Suppressor macrophage (primary cell): Measurements from ENCODE around the gene ARAP2.
A peak's percentile ranks its signal among the peaks of the same experiment; 100 is the strongest.

ENCODE experiments used
- DNase-seq, 4 experiments: peaks; one replicate each; pipeline ENCODE4 v3.0.0-alpha.2; 2020 to 2022

Gene ARAP2

DNA sequence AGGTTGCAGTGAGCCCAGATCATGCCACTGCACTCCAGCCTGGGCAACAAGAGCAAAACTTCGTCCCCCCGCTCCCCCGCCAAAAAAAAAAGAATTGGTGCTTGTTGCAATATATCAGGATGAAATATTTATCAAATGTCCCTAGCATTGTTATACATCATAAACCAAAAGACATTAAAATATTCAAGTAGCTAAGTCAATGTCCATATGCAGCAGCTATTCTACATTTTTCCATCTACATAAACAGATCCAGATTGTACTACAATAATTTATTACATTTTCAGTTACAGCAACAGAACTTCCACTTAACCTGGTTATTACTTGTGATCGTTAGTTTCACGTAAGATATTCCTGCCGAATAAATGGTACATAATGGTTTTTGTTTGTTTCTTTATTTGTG, 64.1 kb downstream of the ARAP2 start:
- DNase-seq, result no peak

- no peak for DNase-seq
Observed at GRCh38 chr4:36178484-36178883, 65.8 kb downstream of the ARAP2 start.

DNA sequence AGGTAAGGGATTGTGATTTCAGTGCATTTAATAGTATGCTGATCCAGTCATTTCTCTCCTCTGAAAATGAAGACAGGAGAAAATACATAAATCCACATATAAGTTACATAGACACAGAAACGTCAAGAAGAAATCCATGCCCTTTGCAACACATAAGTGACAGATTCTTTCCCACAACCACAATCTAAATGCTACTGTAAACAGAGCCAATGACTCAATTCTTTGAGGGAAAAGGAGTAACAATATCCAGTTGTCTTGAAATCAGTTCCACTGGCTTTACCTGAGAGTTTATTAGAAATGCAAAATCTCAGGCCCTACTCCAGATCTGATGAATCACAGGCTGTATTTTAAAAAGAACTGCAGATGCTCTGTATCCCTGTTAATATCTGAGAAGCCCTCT, 66.4 kb downstream of the ARAP2 start:
- no peak for DNase-seq

GRCh38 chr4:36174570-36174969, 69.7 kb downstream of the ARAP2 start:
- no peak for DNase-seq

- DNase-seq, result no peak
Observed at GRCh38 chr4:36173905-36174304, 70.4 kb downstream of the ARAP2 start.

DNA sequence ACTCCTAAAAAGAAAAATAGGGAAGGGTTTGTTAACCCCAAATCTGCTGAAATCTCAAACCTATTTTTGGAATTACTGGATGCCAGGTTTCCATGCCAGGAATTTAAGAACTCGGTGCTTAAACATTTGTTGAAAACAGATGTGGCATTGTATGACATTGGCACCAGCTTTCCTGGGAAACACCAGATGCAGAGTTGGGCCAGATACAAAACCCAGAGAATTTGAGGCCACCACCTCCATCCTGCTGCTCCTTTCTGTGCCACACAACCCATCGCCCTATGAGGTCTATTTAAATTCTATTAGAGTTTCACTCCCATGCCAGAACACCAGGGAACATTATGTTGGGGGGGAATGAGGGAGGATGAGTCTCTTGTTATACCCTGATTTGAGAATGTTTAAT, 71.7 kb downstream of the ARAP2 start:
- no peak for DNase-seq

- no peak for DNase-seq
Observed at GRCh38 chr4:36168127-36168878, 76.0 kb downstream of the ARAP2 start.

- no peak for DNase-seq
Observed at GRCh38 chr4:36165631-36166005, 78.7 kb downstream of the ARAP2 start.

DNA sequence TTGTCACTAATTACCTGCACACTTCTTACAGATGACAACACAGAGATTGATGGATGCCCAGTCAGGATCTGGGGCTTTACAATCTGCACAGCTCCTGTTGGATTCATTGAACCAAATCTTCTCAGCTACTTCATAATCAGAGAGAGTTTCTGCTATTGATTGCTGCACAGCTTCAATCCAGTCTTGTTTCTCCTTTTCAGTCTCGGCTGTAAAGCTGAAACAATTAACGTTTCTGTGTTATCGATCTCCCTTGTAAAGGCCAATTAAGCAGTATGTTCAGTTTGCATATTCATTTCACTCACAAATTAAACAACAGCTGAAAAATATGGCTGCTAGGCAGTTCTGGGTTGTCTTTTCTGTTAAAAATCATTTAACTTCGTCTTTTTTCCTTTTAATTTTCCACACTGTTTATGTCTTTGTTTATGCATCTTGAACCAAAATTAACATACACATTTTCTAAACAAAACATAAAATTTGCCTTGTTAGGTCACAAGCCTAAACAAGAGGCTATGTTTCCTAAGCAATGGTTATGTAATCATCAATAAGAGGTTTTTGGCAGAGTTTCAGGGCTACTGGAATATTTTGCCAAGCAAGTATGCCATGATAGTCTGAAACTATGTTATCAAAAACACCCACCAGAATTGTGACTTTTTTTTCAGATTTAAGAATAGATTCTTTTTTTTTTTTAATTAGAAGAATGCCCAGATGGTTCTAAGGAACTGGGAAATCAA, 79.2 kb downstream of the ARAP2 start:
- DNase-seq, result no peak

GRCh38 chr4:36163198-36163597, 81.1 kb downstream of the ARAP2 start:
- no peak for DNase-seq

DNA sequence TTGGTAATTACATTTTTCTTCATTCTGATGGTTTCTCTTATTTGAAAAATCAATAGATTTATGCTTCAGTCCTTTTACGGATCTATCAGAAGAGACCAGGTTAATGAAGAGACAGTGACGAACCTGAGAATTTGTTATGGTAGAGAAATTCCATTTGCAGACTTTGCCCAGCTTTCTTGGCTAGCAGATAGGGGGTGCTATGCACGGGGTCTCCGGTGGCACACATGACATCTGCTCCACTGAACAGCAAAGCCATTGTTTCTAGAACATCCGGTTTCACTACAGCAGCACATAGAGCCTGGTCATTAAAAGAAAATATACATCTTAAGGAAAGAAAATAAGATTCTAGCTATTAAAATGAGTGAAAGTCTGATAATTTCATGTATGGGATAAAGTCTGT, 85.1 kb downstream of the ARAP2 start:
- no peak for DNase-seq

DNA sequence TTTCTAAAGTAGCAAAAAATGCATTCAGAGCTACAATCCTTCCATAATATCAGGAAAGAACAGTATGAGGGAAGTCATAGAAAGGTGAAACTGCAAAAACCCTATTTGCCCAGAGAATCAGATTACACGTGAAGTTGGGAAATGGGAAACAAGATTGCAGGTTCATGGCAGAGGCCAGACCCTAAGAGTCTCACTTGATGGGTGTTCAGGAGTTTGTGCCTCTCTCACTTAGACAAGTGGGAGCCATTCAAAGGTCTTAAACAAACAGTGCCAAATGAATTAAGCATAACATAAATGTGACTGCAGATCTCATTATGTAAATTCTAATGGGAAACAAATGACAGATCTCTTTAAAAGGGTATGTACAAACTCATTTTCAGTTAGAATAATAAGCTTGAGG, 91.6 kb downstream of the ARAP2 start:
- DNase-seq, result no peak

DNA sequence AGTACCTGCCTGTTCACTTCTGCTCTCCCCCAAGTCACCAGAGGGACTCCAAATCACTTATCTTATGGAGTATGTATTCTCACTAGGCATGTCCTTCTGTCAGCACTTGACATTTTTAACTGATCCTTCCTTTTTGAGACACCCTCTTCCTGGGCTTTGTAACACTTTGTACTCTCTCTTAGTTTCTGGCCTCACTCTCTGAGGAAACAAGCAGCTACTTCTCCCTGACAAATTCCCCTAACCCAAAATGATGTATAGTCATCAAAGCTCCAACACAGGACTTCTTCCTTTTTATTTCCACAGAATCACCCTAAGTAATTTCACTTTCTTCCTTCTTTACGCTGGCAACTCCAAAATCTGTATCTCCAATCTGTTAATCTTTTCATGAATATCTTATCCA, 101.8 kb downstream of the ARAP2 start:
- peak in 3 of 4 experiments; percentile 11 to 54 (median 49) for DNase-seq

DNA sequence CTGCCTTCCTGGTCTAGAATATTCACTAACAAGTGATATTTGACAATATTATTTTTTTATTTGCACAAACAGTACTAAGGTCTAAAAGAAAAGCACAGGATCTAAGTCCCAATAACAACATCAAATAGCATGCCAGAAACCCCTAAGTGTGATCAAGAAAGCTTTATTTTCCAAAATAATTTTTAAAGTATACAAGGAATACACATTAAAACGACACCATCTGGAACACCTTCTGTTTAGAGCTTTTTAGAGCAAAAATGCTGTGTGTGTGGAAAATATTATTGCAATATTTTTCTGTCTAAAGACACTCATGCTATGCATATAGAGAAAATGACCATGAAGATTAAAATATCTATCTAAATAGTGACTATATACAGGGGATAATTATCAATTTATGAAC, 103.1 kb downstream of the ARAP2 start:
- DNase-seq, result no peak

DNA sequence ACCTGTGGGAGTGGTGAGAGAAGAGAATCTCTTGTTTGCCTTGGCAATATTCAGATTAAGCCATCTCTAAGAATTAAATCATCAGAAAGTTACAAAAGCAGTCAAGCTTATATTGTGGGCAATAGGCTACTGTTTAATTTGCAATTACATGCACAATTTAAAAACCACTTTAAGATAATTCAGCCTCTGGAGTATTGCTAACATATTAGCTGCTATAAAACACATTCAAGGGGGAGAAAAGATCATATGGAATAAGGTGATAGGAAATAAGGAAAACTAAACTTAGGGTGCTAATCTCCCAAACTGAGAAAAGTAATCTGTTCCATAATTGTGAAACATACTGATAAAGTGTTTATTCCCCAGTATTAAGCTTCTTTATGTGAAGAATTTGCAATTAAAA, 103.9 kb downstream of the ARAP2 start:
- no peak for DNase-seq

DNA sequence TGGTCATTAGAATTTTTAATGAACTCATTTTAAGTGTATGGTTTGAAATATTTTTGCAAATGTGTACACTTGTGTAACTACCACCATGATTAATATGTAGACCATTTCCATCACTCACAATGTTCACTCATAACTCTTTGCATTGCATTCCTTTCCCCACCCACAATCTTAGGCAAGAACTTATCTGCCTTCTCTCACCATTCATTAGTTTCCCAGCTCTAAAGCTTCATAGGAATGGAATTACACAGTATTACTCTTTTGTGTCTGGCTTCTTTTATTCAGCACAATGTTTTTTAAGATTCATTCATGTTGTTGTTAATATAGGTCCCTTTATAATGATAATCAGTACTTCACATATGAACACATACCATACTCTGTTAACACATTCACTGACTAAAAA, 106.1 kb downstream of the ARAP2 start:
- DNase-seq, result no peak

DNA sequence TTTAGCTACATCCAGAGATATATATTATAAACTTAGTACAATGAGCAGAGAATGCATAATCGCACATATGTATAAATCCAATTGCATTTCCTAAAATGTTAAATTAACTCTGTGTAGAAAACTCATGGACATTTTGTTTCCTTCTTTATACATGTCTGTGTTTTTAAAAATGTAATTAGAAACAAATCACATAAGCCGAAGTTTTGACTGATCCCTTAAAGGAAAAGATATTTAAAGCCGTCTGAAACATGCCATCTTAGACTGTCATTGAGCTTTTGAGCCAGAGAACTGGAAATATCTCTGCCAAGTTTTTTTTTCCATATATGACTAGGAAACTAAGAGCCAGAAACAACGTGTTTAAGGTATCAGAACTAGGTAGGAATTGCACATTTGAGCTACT, 107.0 kb downstream of the ARAP2 start:
- no peak for DNase-seq

GRCh38 chr4:36133658-36134057, 110.7 kb downstream of the ARAP2 start:
- DNase-seq, result peak; percentile 24 to 76 (median 58)

DNA sequence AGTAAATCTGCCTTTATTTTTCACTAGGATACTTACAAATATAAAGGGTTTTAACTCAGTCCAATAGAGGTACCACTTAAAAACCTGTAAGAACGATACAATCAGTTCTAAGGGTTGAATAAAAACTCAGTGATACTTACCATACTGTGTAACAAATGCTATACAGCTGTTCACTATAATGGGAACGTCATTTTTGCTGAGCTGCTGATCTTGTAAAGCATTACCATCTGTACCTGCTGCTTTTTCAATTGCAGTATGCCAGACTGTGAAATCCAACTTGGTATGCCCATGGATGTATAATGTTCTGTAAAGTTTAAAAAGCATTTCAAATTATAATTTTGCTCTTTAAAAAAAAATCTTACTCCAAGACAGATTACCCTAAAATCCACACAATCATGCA, 111.2 kb downstream of the ARAP2 start:
- DNase-seq, result no peak

DNA sequence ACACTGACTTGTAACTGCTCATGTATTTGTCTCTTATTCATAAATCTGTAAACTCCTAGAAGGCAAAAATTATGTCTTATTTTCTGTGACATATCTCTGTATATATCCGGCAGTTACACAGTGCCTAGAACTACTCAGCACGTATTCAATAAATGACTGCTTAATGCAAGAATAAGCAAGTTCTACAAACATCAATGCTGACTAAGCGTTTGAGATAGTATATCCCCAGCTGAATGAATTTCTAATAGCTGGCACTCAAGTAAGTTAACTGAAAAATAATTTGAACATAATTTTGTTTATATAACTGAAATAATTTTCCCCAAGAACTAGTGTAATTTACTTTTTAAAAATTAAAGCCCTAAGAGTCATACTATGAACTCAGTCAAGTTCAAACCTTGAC, 113.7 kb downstream of the ARAP2 start:
- DNase-seq, result no peak

DNA sequence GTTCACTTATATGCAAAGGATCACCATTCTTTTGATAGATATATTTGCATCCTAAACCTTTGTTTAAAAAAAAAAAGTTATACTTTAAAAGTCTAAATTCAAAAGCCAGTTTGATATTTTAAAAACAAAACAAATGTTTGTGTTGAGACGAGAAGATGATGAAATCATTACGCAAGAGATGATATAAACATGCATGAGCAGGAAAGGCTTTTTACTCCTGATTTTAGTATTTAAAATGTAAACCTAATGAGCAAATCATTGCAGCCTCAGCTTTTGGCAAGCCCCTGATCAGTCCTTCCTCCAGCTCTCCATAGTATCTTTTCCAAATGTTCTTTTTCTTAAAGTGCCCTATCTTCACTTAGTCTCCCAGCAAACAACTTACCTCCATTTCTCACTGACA, 115.6 kb downstream of the ARAP2 start:
- DNase-seq, result peak in 2 of 4 experiments; percentile 42 to 55

DNA sequence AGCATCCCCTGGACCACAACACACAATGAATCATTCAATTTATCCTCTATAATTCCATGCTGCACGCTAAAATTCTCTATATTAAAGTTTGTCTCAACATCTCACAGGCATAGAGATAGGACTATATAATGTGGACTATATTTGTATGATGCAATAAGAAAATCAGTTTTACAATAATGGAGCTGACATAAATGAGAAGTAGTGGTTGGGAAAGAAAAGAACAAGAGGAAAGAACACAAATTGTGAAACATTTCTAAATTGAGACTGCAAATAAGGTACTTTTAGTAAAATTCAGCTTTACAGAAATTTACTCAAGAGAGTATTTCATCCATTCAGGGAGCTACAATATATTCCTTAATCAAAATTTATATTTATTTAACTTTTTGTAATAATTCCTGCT, 120.4 kb downstream of the ARAP2 start:
- peak in 2 of 4 experiments; percentile 31 to 38 for DNase-seq

DNA sequence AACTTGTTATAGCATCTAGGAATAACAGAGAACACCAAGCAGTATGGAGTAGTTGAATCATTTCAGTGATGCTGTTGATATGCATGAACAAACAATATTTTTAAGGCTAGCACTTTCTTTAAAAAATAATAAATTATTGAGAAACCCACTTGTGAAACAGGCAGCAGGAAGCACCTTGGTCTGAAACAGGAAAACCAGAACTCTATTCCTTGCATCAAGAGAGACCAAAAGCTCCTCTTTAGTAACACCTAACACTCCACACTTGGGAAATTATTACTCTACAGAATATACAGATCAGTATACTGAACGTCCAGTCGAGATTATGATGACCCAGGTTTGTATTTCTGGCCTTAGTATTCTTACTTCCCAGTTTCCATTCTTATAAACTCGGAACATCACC, 129.0 kb downstream of the ARAP2 start:
- DNase-seq, result no peak

DNA sequence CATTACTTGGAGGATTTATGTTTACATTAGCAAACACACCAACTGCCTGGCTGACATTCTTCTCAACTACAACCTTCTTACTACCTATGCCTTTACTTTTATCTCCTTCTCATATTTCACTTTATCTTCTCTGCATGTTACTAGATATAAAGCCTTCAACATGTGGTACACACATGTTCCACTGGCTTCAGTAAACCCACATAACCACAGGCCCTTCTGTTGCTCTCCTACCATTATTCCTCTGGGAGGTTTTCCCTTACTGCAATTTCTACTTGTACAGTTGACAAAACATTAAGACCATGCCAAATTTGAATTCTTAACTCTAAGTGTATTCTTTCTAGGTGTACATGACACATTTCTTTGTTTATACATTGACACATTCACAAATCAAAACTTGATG, 133.1 kb downstream of the ARAP2 start:
- no peak for DNase-seq

GRCh38 chr4:36099509-36099908, 144.8 kb downstream of the ARAP2 start:
- DNase-seq, result no peak
